Stomach (tissue), 9 donors: ENCODE measurements around the gene SF3B4. TPM values are rescaled to one million over a fixed set of nuclear protein-coding genes. Genes with fewer than 3 reads are reported as not detected.
"Not testable (repeated sequence)": the region's sequence is repeated elsewhere in the genome, so short reads cannot be mapped to it uniquely, and the experiment has no call there.

Source experiments
- DNase-seq, 2 donors: peaks; one replicate each; pipeline versions ENCODE4 v3.0.0 to v3.0.0-alpha.2; 2013 to 2019
- H3K27ac ChIP-seq, 5 donors: fragments of 200-600 bp in 4 of 5; sonication (generic) in 4 of 5; one replicate each; pipeline ENCODE4 v1.5.1; 2013 to 2019; ENCODE audit warnings: mild to moderate bottlenecking in 1 of 5, moderate library complexity in 1 of 5
- H3K27me3 ChIP-seq, 3 donors: fragments of 200-600 bp; sonication (generic); one replicate each; pipeline ENCODE4 v1.5.1; 2017 to 2019; ENCODE audit warnings: mixed run types in 1 of 3
- H3K36me3 ChIP-seq, 4 donors: fragments of 200-600 bp; sonication (generic); 1 replicate in 3 of 4; 2 replicates in 1 of 4; pipeline ENCODE4 v1.5.1; 2016 to 2019
- H3K4me1 ChIP-seq, 4 donors: fragments of 200-600 bp; sonication (generic); one replicate each; pipeline ENCODE4 v1.5.1; 2016 to 2019
- H3K4me3 ChIP-seq, 4 donors: fragments of 200-600 bp; sonication (generic) in 3 of 4; one replicate each; pipeline ENCODE4 v1.5.1; 2016 to 2019; ENCODE audit warnings: mild to moderate bottlenecking in 1 of 4
- H3K9me3 ChIP-seq, 4 donors: fragments of 200-600 bp; sonication (generic); one replicate each; pipeline ENCODE4 v1.5.1; 2016 to 2019
- CTCF ChIP-seq, 7 experiments: fragments of 450-650 bp in 4 of 7; fragments of 200-600 bp in 3 of 7; sonication (generic) in 3 of 7; IDR thresholded peaks; one replicate each; pipeline ENCODE4 v1.5.1; 2016 to 2019; ENCODE audit warnings: antibody characterized with exemption in 7 of 7, control low read depth in 2 of 7, mild to moderate bottlenecking in 1 of 7
- EP300 ChIP-seq: sonication (generic); formaldehyde crosslinking; IDR thresholded peaks from one replicate; pipeline ENCODE4 v1.6.1; 2017; ENCODE audit warnings: antibody characterized with exemption
- POLR2A ChIP-seq, 4 donors: fragments of 450-650 bp; IDR thresholded peaks; one replicate each; pipeline ENCODE4 v1.6.1; 2016; ENCODE audit warnings: antibody characterized with exemption in 4 of 4, control low read depth in 2 of 4, mild to moderate bottlenecking in 1 of 4, moderate library complexity in 1 of 4
- POLR2AphosphoS5 ChIP-seq, 3 donors: sonication (generic); formaldehyde crosslinking; IDR thresholded peaks; one replicate each; pipeline ENCODE4 v1.6.1; 2016; ENCODE audit warnings: antibody characterized with exemption in 3 of 3
- whole genome bisulfite sequencing, 5 donors: extraction: QIAGEN DNeasy Blood & Tissue Kit in 3 of 5; methylation state at CpG; one replicate each; pipeline versions ENCODE4 v1.1.5 to v1.1.7; 2013 to 2018; 5-methylcytosine and 5-hydroxymethylcytosine counted together
- intact Hi-C: fragments of 100-400 bp; cut with DNase I; formaldehyde crosslinking; loops from one replicate; pipeline ENCODE4 v1.15.1; 2023; ENCODE audit warnings: low total_unique reads
- polyA plus RNA-seq, 3 donors: library from polyadenylated mRNA; stranded (reverse); fragments of 200-250 nt; gene quantifications; one replicate each; pipeline ENCODE4 v1.2.3, GENCODE V29; 2013
- total RNA-seq, 5 donors: library from RNA; depleted of rRNA; stranded (reverse); fragments of >200 nt; gene quantifications; one replicate each; pipeline versions ENCODE4 v1.1.0 to v1.2.3, GENCODE V29; 2014 to 2016
- donor health status: healthy with polysubstance abuse.
- donor health status: Bipolar disorder and iron deficiency.
- donor health status: healthy.

Gene SF3B4
- total and polyA plus RNA-seq, 8 donors = 9.4 to 36.5 (median 26.9) TPM

- H3K27ac ChIP-seq = peak overlapping the region; percentile 94 to 100 (median 100)
- no peaks in the 10 kb centered on the region for H3K9me3 ChIP-seq
- intact Hi-C loops = no loop called here
- H3K4me3 ChIP-seq = peak overlapping the region; percentile 48 to 74 (median 58)
- peaks cover 18 to 34% (median 25%) of the 10 kb centered on the region in 4 donors for H3K4me1 ChIP-seq
- peak; percentile 84 to 98 (median 98) for TF ChIP-seq POLR2AphosphoS5 (IDR thresholded peaks at IDR 0.05)
- TF ChIP-seq POLR2A (IDR thresholded peaks at IDR 0.05) = peak in 1 of 4 donors; percentile 92
- TF ChIP-seq EP300 = no peak
- no peak for TF ChIP-seq CTCF (IDR thresholded peaks at IDR 0.05)
- no peaks in the 10 kb centered on the region for H3K36me3 ChIP-seq
- DNase-seq = peak; percentile 82 to 98
- H3K27me3 ChIP-seq = no peaks in the 10 kb centered on the region
- WGBS, 5 donors = 0 to 1% (median 0%) methylated on average over 35 to 46 of the region's 46 CpGs
Measured at GRCh38 chr1:149887456-149888246, 40.0 kb downstream of the SF3B4 start.

- Histone ChIP-seq H3K4me1 (peaks cover 18 to 34% (median 25%) of the 10 kb centered on the region in 4 donors), H3K27ac (peak overlapping the region; percentile 94 to 100 (median 100)), H3K4me3 (peak overlapping the region; percentile 48 to 74 (median 58))
- 0 to 1% (median 0%) methylated on average over 10 to 13 of the region's 13 CpGs for WGBS, 5 donors
- H3K9me3 ChIP-seq, H3K27me3 ChIP-seq, intact Hi-C loops, DNase-seq, H3K36me3 ChIP-seq: not testable (repeated sequence)
Measured at GRCh38 chr1:149887196-149887455, 40.5 kb downstream of the SF3B4 start.

GRCh38 chr1:149886396-149887195 is 41.0 kb downstream of the SF3B4 start:
- WGBS, 5 donors = 0 to 1% (median 1%) methylated on average over 44 to 62 of the region's 62 CpGs
- Histone ChIP-seq H3K36me3 (no peaks in the 10 kb centered on the region), H3K27me3 (no peaks in the 10 kb centered on the region), H3K4me3 (peak overlapping the region; percentile 48 to 74 (median 58)), H3K4me1 (peaks cover 18 to 34% (median 25%) of the 10 kb centered on the region in 4 donors), H3K9me3 (no peaks in the 10 kb centered on the region), H3K27ac (peak overlapping the region; percentile 94 to 100 (median 100))
- intact Hi-C loops = no loop called here
- peak; percentile 87 to 99 for DNase-seq
- peak in 2 of 4 donors; percentile 99 to 100 for TF ChIP-seq POLR2A (IDR thresholded peaks at IDR 0.05)
- TF ChIP-seq CTCF (IDR thresholded peaks at IDR 0.05) = no peak
- peak; percentile 52 for TF ChIP-seq EP300
- TF ChIP-seq POLR2AphosphoS5 (IDR thresholded peaks at IDR 0.05) = peak; percentile 100

GRCh38 chr1:149886121-149886395 is 41.5 kb downstream of the SF3B4 start:
- WGBS, 5 donors = 0 to 1% (median 0%) methylated on average over 10 to 19 of the region's 19 CpGs

GRCh38 chr1:149885339-149886120 is 42.1 kb downstream of the SF3B4 start:
- intact Hi-C loops = no loop called here
- no peaks in the 10 kb centered on the region for H3K27me3 ChIP-seq
- peak; percentile 93 to 94 for DNase-seq
- H3K4me3 ChIP-seq = peak overlapping the region; percentile 48 to 74 (median 58)
- H3K9me3 ChIP-seq = no peaks in the 10 kb centered on the region
- H3K4me1 ChIP-seq = peaks cover 18 to 34% (median 25%) of the 10 kb centered on the region in 4 donors
- no peaks in the 10 kb centered on the region for H3K36me3 ChIP-seq
- WGBS, 5 donors = 0 to 1% (median 1%) methylated on average over 36 of the region's 36 CpGs
- TF ChIP-seq POLR2A (IDR thresholded peaks at IDR 0.05) = peak in 2 of 4 donors; percentile 39 to 82
- no peak for TF ChIP-seq EP300
- TF ChIP-seq POLR2AphosphoS5 (IDR thresholded peaks at IDR 0.05) = peak; percentile 74 to 94 (median 90)
- TF ChIP-seq CTCF (IDR thresholded peaks at IDR 0.05) = no peak
- peak overlapping the region; percentile 93 to 100 (median 100) for H3K27ac ChIP-seq

More at GRCh38 chr1:149886121-149886395, 41.5 kb downstream of the SF3B4 start:
- Histone ChIP-seq H3K27ac (peak overlapping the region; percentile 93 to 100 (median 100)), H3K4me1 (peaks cover 18 to 34% (median 25%) of the 10 kb centered on the region in 4 donors), H3K4me3 (peak overlapping the region; percentile 48 to 74 (median 58))
- H3K36me3 ChIP-seq, H3K9me3 ChIP-seq, intact Hi-C loops, H3K27me3 ChIP-seq, DNase-seq: not testable (repeated sequence)
